Ecto neural progenitor cell (in vitro differentiated cells): ENCODE measurements around the gene HINT3.
"Not testable (repeated sequence)": the region's sequence is repeated elsewhere in the genome, so short reads cannot be mapped to it uniquely, and the experiment has no call there.

ENCODE experiments used
- DNase-seq: peaks from one replicate; pipeline ENCODE4 v3.0.0-alpha.2; 2018; ENCODE audit warnings: low spot score

The HINT3 gene

GRCh38 chr6:125939791-125940190 lies 16.8 kb upstream of the HINT3 start:
- DNase-seq, result no peak

GRCh38 chr6:125940247-125941041 lies 16.1 kb upstream of the HINT3 start:
- no peak for DNase-seq

- no peak for DNase-seq
Observed at GRCh38 chr6:125942672-125943527, 13.7 kb upstream of the HINT3 start.

- no peak for DNase-seq
Observed at GRCh38 chr6:125943528-125944433, 12.8 kb upstream of the HINT3 start.

GRCh38 chr6:125944434-125944816 lies 12.1 kb upstream of the HINT3 start:
- DNase-seq, result no peak

- no peak for DNase-seq
Observed at GRCh38 chr6:125944896-125945295, 11.7 kb upstream of the HINT3 start.

- no peak for DNase-seq
Observed at GRCh38 chr6:125945378-125946141, 11.0 kb upstream of the HINT3 start.

- DNase-seq, result no peak
Observed at GRCh38 chr6:125947615-125948014, 9.0 kb upstream of the HINT3 start.

GRCh38 chr6:125948455-125948854 lies 8.1 kb upstream of the HINT3 start:
- no peak for DNase-seq

GRCh38 chr6:125949069-125949468 lies 7.5 kb upstream of the HINT3 start:
- DNase-seq, result no peak

GRCh38 chr6:125950293-125950692 lies 6.3 kb upstream of the HINT3 start:
- no peak for DNase-seq

- not testable (repeated sequence) for DNase-seq
Observed at GRCh38 chr6:125950716-125951115, 5.9 kb upstream of the HINT3 start.

GRCh38 chr6:125951323-125951722 lies 5.2 kb upstream of the HINT3 start:
- DNase-seq, result no peak

GRCh38 chr6:125952764-125953501 lies 3.6 kb upstream of the HINT3 start:
- DNase-seq, result peak; percentile 74

GRCh38 chr6:125953502-125953875 lies 3.1 kb upstream of the HINT3 start:
- peak; percentile 64 for DNase-seq

GRCh38 chr6:125954735-125955339 lies 1.7 kb upstream of the HINT3 start:
- DNase-seq, result no peak

GRCh38 chr6:125955973-125956372 lies 597 bp upstream of the HINT3 start:
- DNase-seq, result no peak

GRCh38 chr6:125957391-125957693 lies 772 bp downstream of the HINT3 start:
- DNase-seq, result no peak

GRCh38 chr6:125957845-125958244 lies 1.3 kb downstream of the HINT3 start:
- DNase-seq, result no peak

- DNase-seq, result no peak
Observed at GRCh38 chr6:125959041-125959440, 2.5 kb downstream of the HINT3 start.

GRCh38 chr6:125961117-125961516 lies 4.5 kb downstream of the HINT3 start:
- no peak for DNase-seq
